ENCODE data around the gene LIPC.
A peak's percentile ranks its signal among the peaks of the same experiment; 100 is the strongest.

The LIPC gene

GRCh38 chr15:58458076-58458475 lies 26.3 kb downstream of the LIPC start:
- DNase-seq (ENCODE audit: low read depth) = no peak

GRCh38 chr15:58459045-58459444 lies 27.3 kb downstream of the LIPC start:
- DNase-seq (ENCODE audit: low read depth) = no peak

DNA sequence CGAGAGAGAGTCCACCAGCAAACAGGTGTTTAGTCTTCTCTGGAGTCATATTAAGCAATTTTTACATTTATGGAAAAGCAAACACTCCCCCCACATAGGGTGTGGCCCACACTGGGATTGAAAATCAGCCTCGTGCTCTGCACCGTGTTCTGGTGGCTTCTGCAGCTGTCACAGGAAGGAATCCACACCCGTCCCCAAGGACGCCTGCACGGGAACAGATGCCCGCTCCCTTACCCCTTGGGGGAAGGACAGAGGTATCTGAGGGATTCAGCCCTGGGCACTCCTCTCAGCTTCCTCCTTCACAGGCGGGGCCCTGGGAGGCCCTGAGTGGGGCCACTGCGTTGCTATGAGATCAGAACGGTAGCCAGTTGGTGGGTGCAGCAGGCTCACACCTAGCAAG lies 27.8 kb downstream of the LIPC start:
- DNase-seq (ENCODE audit: low read depth) = no peak

- no peak for DNase-seq (ENCODE audit: low read depth)
Measured at GRCh38 chr15:58460116-58460790, 28.5 kb downstream of the LIPC start.

GRCh38 chr15:58460872-58461271 lies 29.1 kb downstream of the LIPC start:
- no peak for DNase-seq (ENCODE audit: low read depth)

GRCh38 chr15:58462547-58462946 lies 30.8 kb downstream of the LIPC start:
- no peak for DNase-seq (ENCODE audit: low read depth)

DNA sequence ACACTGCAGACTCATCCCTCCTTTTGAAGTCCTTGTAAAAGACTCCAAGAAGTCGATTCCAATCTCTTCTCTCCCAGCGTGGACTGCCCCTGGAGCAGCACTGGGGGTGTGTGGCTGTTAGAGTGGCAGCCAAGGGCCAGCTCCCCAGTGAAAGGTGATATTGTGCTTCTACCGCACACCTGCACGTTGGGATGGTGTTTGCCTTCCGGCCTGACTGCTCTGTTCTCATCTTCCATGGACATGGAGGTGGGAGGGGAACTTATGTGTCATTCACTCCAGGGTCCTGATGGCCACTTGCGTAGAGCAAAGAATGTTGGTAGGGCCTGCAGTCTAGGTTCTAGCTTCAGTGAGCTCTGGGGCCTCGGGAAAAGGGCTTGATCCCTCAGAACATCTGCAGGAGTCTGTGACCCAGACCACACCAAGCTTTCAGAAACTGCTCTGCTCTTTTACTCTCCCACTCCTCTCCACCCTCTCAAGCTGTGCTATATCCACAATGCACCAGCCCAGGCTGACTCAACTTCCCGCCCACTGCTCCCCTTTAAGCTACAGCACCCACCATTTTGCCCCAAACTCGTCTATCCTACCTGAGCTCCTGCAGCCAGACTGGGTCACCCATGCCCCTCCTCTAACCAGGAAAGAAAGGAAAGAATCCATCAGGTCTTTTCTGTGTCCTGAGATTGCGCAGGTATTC lies 31.3 kb downstream of the LIPC start:
- no peak for DNase-seq (ENCODE audit: low read depth)

DNA sequence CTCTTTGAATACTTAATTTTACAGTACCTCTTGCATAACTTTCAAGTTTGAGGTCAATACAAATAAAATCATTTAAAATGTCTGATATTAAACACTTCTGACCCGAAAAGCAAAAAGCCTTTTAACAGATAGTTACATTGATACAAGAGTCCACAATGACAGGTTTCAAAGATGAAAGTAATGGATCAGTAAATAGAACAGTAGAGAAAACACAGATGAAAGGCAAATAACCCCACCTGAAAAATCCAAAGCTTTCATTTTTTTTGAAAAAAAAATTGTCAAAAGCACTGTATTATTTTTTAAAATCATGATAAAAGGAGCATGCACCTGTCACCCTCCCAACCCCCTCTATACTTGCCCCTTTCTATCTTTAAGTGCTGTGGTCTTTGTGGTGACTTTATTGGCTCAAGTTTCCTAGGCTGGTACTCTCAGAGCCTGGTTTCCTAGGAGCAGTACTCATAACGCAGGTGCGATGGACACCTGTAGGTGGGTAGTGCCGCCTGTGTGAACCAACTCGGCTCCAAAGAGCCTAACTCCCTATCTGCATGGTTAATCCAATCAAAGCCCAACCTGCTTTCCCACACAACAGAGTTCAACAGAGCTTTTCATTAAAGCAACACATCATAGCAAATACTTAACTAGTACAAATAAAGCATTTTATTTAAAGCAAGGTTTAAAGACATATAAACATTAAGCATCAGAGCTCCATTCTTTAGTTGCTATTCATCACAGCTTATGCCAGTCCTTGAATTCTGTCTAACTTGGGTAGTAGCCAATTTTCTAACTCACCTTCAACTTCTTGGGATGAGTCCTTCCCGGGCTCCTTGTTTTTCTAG lies 32.2 kb downstream of the LIPC start:
- DNase-seq (ENCODE audit: low read depth) = no peak

- no peak for DNase-seq (ENCODE audit: low read depth)
Measured at GRCh38 chr15:58465070-58465469, 33.3 kb downstream of the LIPC start.

GRCh38 chr15:58465866-58466517 lies 34.2 kb downstream of the LIPC start:
- no peak for DNase-seq (ENCODE audit: low read depth)

- DNase-seq (ENCODE audit: low read depth) = no peak
Measured at GRCh38 chr15:58466566-58466965, 34.8 kb downstream of the LIPC start.

- no peak for DNase-seq (ENCODE audit: low read depth)
Measured at GRCh38 chr15:58467121-58467721, 35.4 kb downstream of the LIPC start.

- DNase-seq (ENCODE audit: low read depth) = no peak
Measured at GRCh38 chr15:58467722-58468423, 36.1 kb downstream of the LIPC start.

DNA sequence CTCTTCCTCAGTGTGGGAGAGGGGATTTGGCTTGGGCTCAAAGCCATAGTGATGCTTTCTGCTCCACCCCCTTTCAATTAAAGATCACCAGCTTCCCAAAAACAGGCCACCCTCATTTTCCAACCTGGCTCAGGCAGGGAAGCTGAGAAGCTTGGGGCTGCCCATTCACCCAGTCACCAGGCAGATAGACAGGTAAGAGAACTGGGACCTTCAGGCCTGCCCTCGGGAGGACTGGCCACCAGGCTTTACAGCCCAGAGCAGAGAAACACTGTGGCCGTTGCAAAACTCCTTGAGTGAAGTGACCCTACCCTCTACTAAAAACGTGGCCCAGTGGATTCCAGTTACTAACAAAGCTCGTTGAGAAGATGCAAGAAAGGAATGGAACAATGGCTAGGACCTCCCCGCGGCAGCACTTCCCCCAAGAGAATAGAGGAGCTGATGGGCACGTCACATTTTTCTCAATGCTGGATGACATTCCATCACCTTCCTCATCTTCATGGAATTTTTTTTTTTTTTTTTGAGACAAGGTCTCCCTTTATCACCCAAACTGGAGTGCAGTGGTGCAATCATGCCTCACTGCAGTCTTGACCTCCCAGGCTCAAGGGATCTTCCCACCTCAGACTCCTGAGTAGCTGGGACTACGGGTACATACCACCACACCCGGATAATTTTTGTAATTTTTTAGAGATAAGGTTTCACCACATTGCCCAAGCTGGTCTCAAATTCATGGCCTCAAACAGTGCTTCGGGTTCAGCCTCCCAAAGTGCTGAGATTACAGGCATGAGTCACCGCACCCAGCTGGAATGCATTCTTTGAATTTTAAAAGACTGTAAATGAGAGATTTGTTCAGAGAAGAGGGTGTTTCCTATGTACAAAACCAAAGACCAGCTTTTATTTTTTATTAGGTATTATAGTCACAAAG lies 37.9 kb downstream of the LIPC start:
- DNase-seq (ENCODE audit: low read depth) = no peak

- no peak for DNase-seq (ENCODE audit: low read depth)
Measured at GRCh38 chr15:58471348-58471747, 39.6 kb downstream of the LIPC start.

DNA sequence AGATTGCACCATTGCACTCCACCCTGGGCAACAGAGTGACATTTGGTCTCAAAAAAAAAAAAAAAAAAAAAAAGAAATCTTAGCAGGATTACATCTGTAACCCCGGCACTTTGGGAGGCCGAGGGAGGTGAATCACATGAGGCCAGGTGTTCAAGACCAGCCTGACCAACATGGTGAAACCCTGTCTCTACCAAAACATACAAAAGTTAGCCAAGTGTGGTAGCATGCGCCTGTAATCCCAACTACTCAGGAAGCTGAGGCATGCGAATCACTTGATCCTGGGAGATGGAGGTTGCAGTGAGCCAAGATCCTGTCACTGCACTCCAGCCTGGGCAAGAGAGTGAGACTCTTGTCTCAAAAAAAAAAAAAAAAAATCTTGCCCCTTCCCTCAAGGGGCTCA lies 40.4 kb downstream of the LIPC start:
- no peak for DNase-seq (ENCODE audit: low read depth)

GRCh38 chr15:58472821-58473581 lies 41.2 kb downstream of the LIPC start:
- DNase-seq (ENCODE audit: low read depth) = peak; percentile 30

- DNase-seq (ENCODE audit: low read depth) = no peak
Measured at GRCh38 chr15:58473724-58474123, 41.9 kb downstream of the LIPC start.

- no peak for DNase-seq (ENCODE audit: low read depth)
Measured at GRCh38 chr15:58474741-58475323, 43.0 kb downstream of the LIPC start.
